Measurements from ENCODE around the gene C6orf120. TPM values are rescaled to one million over a fixed set of nuclear protein-coding genes. Genes with fewer than 3 reads are reported as not detected.
A peak's percentile ranks its signal among the peaks of the same experiment; 100 is the strongest.

The C6orf120 gene
- total RNA-seq, 1 donor from 2014 or later = 41.2 TPM

- TF ChIP-seq CTCF (conservative IDR thresholded peaks at IDR 0.05; ENCODE audit: low read depth, low read length) = no peak
- no peak for DNase-seq (ENCODE audit: low read depth)
- H3K4me3 ChIP-seq (ENCODE audit: low read depth, low read length) = peak overlapping the region; percentile 74
Measured at GRCh38 chr6:169723200-169723909, 21.4 kb downstream of the C6orf120 start.

- peak overlapping the region; percentile 34 for H3K4me3 ChIP-seq (ENCODE audit: low read depth, low read length)
- TF ChIP-seq CTCF (conservative IDR thresholded peaks at IDR 0.05; ENCODE audit: low read depth, low read length) = no peak
- no peak for DNase-seq (ENCODE audit: low read depth)
Measured at GRCh38 chr6:169723991-169724493, 22.1 kb downstream of the C6orf120 start.

GRCh38 chr6:169724494-169725124, 22.7 kb downstream of the C6orf120 start, which contains the start of gene PHF10:
PHF10 (minus strand) TSS chr6:169724500; CDS start chr6:169723931, 569 bp downstream.
- TF ChIP-seq CTCF (conservative IDR thresholded peaks at IDR 0.05; ENCODE audit: low read depth, low read length) = no peak
- H3K4me3 ChIP-seq (ENCODE audit: low read depth, low read length) = peak within 1 kb of the TSS; percentile 74
- DNase-seq (ENCODE audit: low read depth) = no peak

- peak; percentile 44 for DNase-seq (ENCODE audit: low read depth)
- peak overlapping the region; percentile 63 for H3K4me3 ChIP-seq (ENCODE audit: low read depth, low read length)
- no peak for TF ChIP-seq CTCF (conservative IDR thresholded peaks at IDR 0.05; ENCODE audit: low read depth, low read length)
Measured at GRCh38 chr6:169725125-169726048, 23.5 kb downstream of the C6orf120 start.

GRCh38 chr6:169726049-169726400, 24.1 kb downstream of the C6orf120 start:
- H3K4me3 ChIP-seq (ENCODE audit: low read depth, low read length) = no peak overlapping the region
- no peak for DNase-seq (ENCODE audit: low read depth)
- no peak for TF ChIP-seq CTCF (conservative IDR thresholded peaks at IDR 0.05; ENCODE audit: low read depth, low read length)

GRCh38 chr6:169726963-169727362, 25.0 kb downstream of the C6orf120 start:
- no peak for TF ChIP-seq CTCF (conservative IDR thresholded peaks at IDR 0.05; ENCODE audit: low read depth, low read length)
- DNase-seq (ENCODE audit: low read depth) = no peak
- H3K4me3 ChIP-seq (ENCODE audit: low read depth, low read length) = no peak overlapping the region

Measured in epithelial cell of proximal tubule (primary cell).